Activated naive CD8-positive, alpha-beta T cell treated with anti-CD3 and anti-CD28 coated beads, Interleukin-2, amount 50 U/mL, for 24 hours (primary cell): ENCODE data around the gene CDH8.

Source experiments
- ATAC-seq: fragments of 150-1000 bp; cut with Tn5 transposase; one replicate; pipeline ENCODE4 v1.10.0; 2021
- DNase-seq: peaks from one replicate; pipeline ENCODE4 v3.0.0; 2021
- H3K27ac Mint-ChIP-seq: one replicate; pipeline ENCODE4 v1.8.0; 2021; ENCODE audit warnings: mild to moderate bottlenecking, mixed read lengths
- H3K27me3 Mint-ChIP-seq: one replicate; pipeline ENCODE4 v1.8.0; 2021; ENCODE audit warnings: mixed read lengths
- H3K36me3 Mint-ChIP-seq: one replicate; pipeline ENCODE4 v1.8.0; 2021; ENCODE audit warnings: low read depth, mixed read lengths
- H3K4me1 Mint-ChIP-seq: one replicate; pipeline ENCODE4 v1.8.0; 2021; ENCODE audit warnings: mixed read lengths
- H3K4me3 Mint-ChIP-seq: one replicate; pipeline ENCODE4 v1.8.0; 2021; ENCODE audit warnings: mild to moderate bottlenecking, moderate library complexity, mixed read lengths
- H3K9me3 Mint-ChIP-seq: one replicate; pipeline ENCODE4 v1.8.0; 2021; ENCODE audit warnings: mixed read lengths

Gene CDH8

GRCh38 chr16:62038646-62039045, 2.4 kb upstream of the CDH8 start:
- Mint-ChIP-seq H3K27ac (no peak overlapping the region), H3K4me3 (no peak overlapping the region), H3K36me3 (no peaks in the 10 kb centered on the region), H3K9me3 (no peaks in the 10 kb centered on the region), H3K4me1 (no peaks in the 10 kb centered on the region), H3K27me3 (peaks cover 30% of the 10 kb centered on the region)
- ATAC-seq (no peak), DNase-seq (no peak)

- H3K4me3 Mint-ChIP-seq = no peak overlapping the region
- no peak for DNase-seq
- H3K27me3 Mint-ChIP-seq = peaks cover 33% of the 10 kb centered on the region
- H3K27ac Mint-ChIP-seq = no peak overlapping the region
- ATAC-seq = no peak
- H3K36me3 Mint-ChIP-seq = no peaks in the 10 kb centered on the region
- no peaks in the 10 kb centered on the region for H3K9me3 Mint-ChIP-seq
- H3K4me1 Mint-ChIP-seq = no peaks in the 10 kb centered on the region
These were observed 2.0 kb upstream of the CDH8 start for GRCh38 chr16:62038225-62038624.

GRCh38 chr16:62036802-62037135, 531 bp upstream of the CDH8 start:
- no peak overlapping the region for H3K27ac Mint-ChIP-seq
- ATAC-seq (no peak), DNase-seq (no peak)
- H3K4me3 Mint-ChIP-seq = no peak overlapping the region
- H3K4me1 Mint-ChIP-seq = no peaks in the 10 kb centered on the region
- no peaks in the 10 kb centered on the region for H3K9me3 Mint-ChIP-seq
- peaks cover 33% of the 10 kb centered on the region for H3K27me3 Mint-ChIP-seq
- H3K36me3 Mint-ChIP-seq = no peaks in the 10 kb centered on the region

GRCh38 chr16:62035115-62036092, 834 bp downstream of the CDH8 start:
- ATAC-seq (no peak), DNase-seq (no peak)
- H3K4me1 Mint-ChIP-seq = no peaks in the 10 kb centered on the region
- H3K9me3 Mint-ChIP-seq = no peaks in the 10 kb centered on the region
- no peak overlapping the region for H3K27ac Mint-ChIP-seq
- H3K4me3 Mint-ChIP-seq = no peak overlapping the region
- H3K27me3 Mint-ChIP-seq = peaks cover 33% of the 10 kb centered on the region
- no peaks in the 10 kb centered on the region for H3K36me3 Mint-ChIP-seq

- Mint-ChIP-seq H3K27me3 (peaks cover 33% of the 10 kb centered on the region), H3K4me3 (no peak overlapping the region), H3K9me3 (peaks cover under 1% of the 10 kb centered on the region), H3K4me1 (no peaks in the 10 kb centered on the region), H3K27ac (no peak overlapping the region), H3K36me3 (no peaks in the 10 kb centered on the region)
- DNase-seq (no peak), ATAC-seq (no peak)
These were observed 1.8 kb downstream of the CDH8 start for GRCh38 chr16:62034231-62035114.

- ATAC-seq = no peak
- no peak overlapping the region for H3K27ac Mint-ChIP-seq
- H3K9me3 Mint-ChIP-seq = peaks cover 10% of the 10 kb centered on the region
- no peak for DNase-seq
- no peaks in the 10 kb centered on the region for H3K4me1 Mint-ChIP-seq
- peaks cover 28% of the 10 kb centered on the region for H3K27me3 Mint-ChIP-seq
- H3K36me3 Mint-ChIP-seq = no peaks in the 10 kb centered on the region
- no peak overlapping the region for H3K4me3 Mint-ChIP-seq
These were observed 3.2 kb downstream of the CDH8 start for GRCh38 chr16:62033065-62033464.

- H3K4me3 Mint-ChIP-seq = no peak overlapping the region
- DNase-seq = no peak
- no peak overlapping the region for H3K27ac Mint-ChIP-seq
- no peaks in the 10 kb centered on the region for H3K36me3 Mint-ChIP-seq
- H3K27me3 Mint-ChIP-seq = peaks cover 14% of the 10 kb centered on the region
- ATAC-seq = no peak
- no peaks in the 10 kb centered on the region for H3K4me1 Mint-ChIP-seq
- peaks cover 10% of the 10 kb centered on the region for H3K9me3 Mint-ChIP-seq
These were observed 6.3 kb downstream of the CDH8 start for GRCh38 chr16:62029947-62030346.

- no peak for DNase-seq
- peaks cover 4% of the 10 kb centered on the region for H3K9me3 Mint-ChIP-seq
These were observed 13.6 kb downstream of the CDH8 start for GRCh38 chr16:62022688-62023087.

GRCh38 chr16:62021161-62021581, 15.1 kb downstream of the CDH8 start:
- no peaks in the 10 kb centered on the region for H3K36me3 Mint-ChIP-seq
- no peaks in the 10 kb centered on the region for H3K4me1 Mint-ChIP-seq
- peaks cover 4% of the 10 kb centered on the region for H3K9me3 Mint-ChIP-seq
- H3K27ac Mint-ChIP-seq = no peak overlapping the region
- DNase-seq (no peak), ATAC-seq (no peak)
- no peaks in the 10 kb centered on the region for H3K27me3 Mint-ChIP-seq
- no peak overlapping the region for H3K4me3 Mint-ChIP-seq

More at GRCh38 chr16:62022688-62023087, 13.6 kb downstream of the CDH8 start:
- Mint-ChIP-seq H3K27me3 (no peaks in the 10 kb centered on the region), H3K27ac (no peak overlapping the region), H3K4me1 (no peaks in the 10 kb centered on the region), H3K36me3 (no peaks in the 10 kb centered on the region), H3K4me3 (no peak overlapping the region)
- no peak for ATAC-seq

- DNase-seq = no peak
- no peaks in the 10 kb centered on the region for H3K36me3 Mint-ChIP-seq
- H3K4me3 Mint-ChIP-seq = no peak overlapping the region
- H3K4me1 Mint-ChIP-seq = no peaks in the 10 kb centered on the region
- H3K9me3 Mint-ChIP-seq = peaks cover 4% of the 10 kb centered on the region
- H3K27me3 Mint-ChIP-seq = no peaks in the 10 kb centered on the region
- ATAC-seq = no peak
- no peak overlapping the region for H3K27ac Mint-ChIP-seq
These were observed 15.6 kb downstream of the CDH8 start for GRCh38 chr16:62020681-62021080.

- no peak overlapping the region for H3K4me3 Mint-ChIP-seq
These were observed 16.4 kb downstream of the CDH8 start for GRCh38 chr16:62019851-62020250.

GRCh38 chr16:62018301-62019060, 17.8 kb downstream of the CDH8 start:
- no peak for ATAC-seq
- Mint-ChIP-seq H3K4me1 (no peaks in the 10 kb centered on the region), H3K27me3 (no peaks in the 10 kb centered on the region), H3K27ac (no peak overlapping the region), H3K9me3 (peaks cover 10% of the 10 kb centered on the region), H3K4me3 (no peak overlapping the region), H3K36me3 (no peaks in the 10 kb centered on the region)
- DNase-seq = no peak

More at GRCh38 chr16:62019851-62020250, 16.4 kb downstream of the CDH8 start:
- no peak overlapping the region for H3K27ac Mint-ChIP-seq
- ATAC-seq (no peak), DNase-seq (no peak)
- no peaks in the 10 kb centered on the region for H3K27me3 Mint-ChIP-seq
- H3K4me1 Mint-ChIP-seq = no peaks in the 10 kb centered on the region
- peaks cover 5% of the 10 kb centered on the region for H3K9me3 Mint-ChIP-seq
- no peaks in the 10 kb centered on the region for H3K36me3 Mint-ChIP-seq

GRCh38 chr16:62014319-62014923, 21.8 kb downstream of the CDH8 start:
- no peak for ATAC-seq
- no peaks in the 10 kb centered on the region for H3K27me3 Mint-ChIP-seq
- DNase-seq = no peak
- H3K36me3 Mint-ChIP-seq = no peaks in the 10 kb centered on the region
- H3K27ac Mint-ChIP-seq = no peak overlapping the region
- no peaks in the 10 kb centered on the region for H3K4me1 Mint-ChIP-seq
- no peak overlapping the region for H3K4me3 Mint-ChIP-seq
- peaks cover 10% of the 10 kb centered on the region for H3K9me3 Mint-ChIP-seq

GRCh38 chr16:62010186-62010585, 26.1 kb downstream of the CDH8 start:
- no peaks in the 10 kb centered on the region for H3K4me1 Mint-ChIP-seq
- no peaks in the 10 kb centered on the region for H3K27me3 Mint-ChIP-seq
- peaks cover 17% of the 10 kb centered on the region for H3K9me3 Mint-ChIP-seq
- no peak overlapping the region for H3K27ac Mint-ChIP-seq
- DNase-seq = no peak
- no peak for ATAC-seq
- no peaks in the 10 kb centered on the region for H3K36me3 Mint-ChIP-seq
- no peak overlapping the region for H3K4me3 Mint-ChIP-seq
